Spleen (tissue), 7 donors: ENCODE results near the gene TRHDE.

ENCODE experiments used
- CTCF ChIP-seq, 11 experiments: fragments of 200-600 bp in 7 of 11; fragments of 450-650 bp in 4 of 11; sonication (generic) in 4 of 11; IDR thresholded peaks in 8 of 11; conservative IDR thresholded peaks in 3 of 11; 1 replicate in 7 of 11; 2 replicates in 4 of 11; pipeline versions ENCODE4 v1.4.0 to v1.8.0; 2016 to 2021; ENCODE audit warnings: antibody characterized with exemption in 11 of 11, inconsistent platforms in 4 of 11, mild to moderate bottlenecking in 1 of 11
- POLR2A ChIP-seq, 3 donors: fragments of 450-650 bp; IDR thresholded peaks; one replicate each; pipeline ENCODE4 v1.5.1; 2017; ENCODE audit warnings: antibody characterized with exemption in 3 of 3, mild to moderate bottlenecking in 1 of 3
- donor health status: DM: no; HTN: no; CAD: no; lungs with moderate emphysema.
- donor health status: DM: no; HTN: no; CAD: no.
- donor health status: DM: no; HTN: no; CAD: no.

GRCh38 chr12:72272091-72272661 lies at the start of gene TRHDE:
- TF ChIP-seq CTCF (IDR thresholded peaks at IDR 0.05 in 8 of 11, conservative IDR thresholded peaks at IDR 0.05 in 3 of 11) (no peak), POLR2A (IDR thresholded peaks at IDR 0.05) (no peak)
